ENCODE data around the gene KIF1B.
A peak's percentile ranks its signal among the peaks of the same experiment; 100 is the strongest.
"Not testable (repeated sequence)": the region's sequence is repeated elsewhere in the genome, so short reads cannot be mapped to it uniquely, and the experiment has no call there.

The KIF1B gene

DNA sequence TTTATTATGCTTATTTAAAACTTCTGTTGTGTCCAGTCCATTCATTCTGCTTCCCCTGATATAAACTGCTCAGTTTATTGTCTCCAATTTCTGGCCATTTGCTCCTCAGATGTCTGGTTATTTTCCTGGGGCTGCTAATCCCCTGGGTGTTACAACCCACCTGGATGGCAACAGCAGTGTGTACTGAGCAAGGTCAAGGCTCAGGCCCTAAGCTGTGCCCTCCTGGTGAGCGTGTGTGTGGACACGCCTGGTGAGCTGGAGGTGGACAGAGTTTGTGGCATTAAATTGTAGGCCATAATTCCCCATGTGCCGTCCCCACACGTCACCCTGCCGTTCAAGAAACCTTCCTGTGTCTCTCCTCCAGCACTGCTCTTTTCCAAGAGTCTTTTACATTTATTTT lies 18.1 kb upstream of the KIF1B start:
- no peak for DNase-seq (ENCODE audit: low read depth)

DNA sequence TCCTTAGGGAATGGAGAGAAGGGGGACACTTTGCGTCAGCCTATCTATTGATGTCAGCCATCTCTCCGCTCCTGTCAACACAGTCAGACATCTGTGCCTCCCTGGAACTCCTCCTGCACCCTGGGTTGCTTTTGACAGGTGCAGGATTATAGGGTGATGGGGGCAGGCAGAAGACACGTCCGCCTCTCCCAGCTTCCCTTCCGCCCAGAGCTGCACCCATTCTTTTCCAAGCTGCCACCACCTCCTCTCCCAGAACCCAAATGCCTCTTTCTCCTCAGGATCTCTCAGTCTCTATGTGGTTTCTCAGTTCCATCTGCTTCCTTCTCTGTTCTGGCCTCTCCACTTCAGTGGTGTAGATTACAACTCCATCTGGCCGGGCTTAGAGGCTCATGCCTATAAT lies 17.1 kb upstream of the KIF1B start:
- DNase-seq (ENCODE audit: low read depth): no peak

DNA sequence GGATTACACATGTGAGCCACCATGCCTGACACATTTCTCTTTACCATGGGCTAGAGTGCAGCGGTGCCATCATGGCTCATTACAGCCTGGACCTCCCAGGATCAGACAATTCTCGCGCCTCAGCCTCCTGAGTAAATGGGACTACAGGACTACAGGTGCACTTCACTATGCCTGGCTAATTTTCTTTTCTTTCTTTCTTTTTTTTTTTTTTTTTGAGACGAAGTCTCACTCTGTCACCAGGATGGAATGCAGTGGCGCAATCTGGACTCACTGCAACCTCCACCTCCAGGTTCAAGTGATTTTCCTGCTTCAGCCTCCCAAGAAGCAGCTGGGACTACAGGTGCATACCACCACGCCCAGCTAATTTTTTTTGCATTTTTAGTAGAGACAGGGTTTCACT lies 14.8 kb upstream of the KIF1B start:
- no peak for DNase-seq (ENCODE audit: low read depth)

DNA sequence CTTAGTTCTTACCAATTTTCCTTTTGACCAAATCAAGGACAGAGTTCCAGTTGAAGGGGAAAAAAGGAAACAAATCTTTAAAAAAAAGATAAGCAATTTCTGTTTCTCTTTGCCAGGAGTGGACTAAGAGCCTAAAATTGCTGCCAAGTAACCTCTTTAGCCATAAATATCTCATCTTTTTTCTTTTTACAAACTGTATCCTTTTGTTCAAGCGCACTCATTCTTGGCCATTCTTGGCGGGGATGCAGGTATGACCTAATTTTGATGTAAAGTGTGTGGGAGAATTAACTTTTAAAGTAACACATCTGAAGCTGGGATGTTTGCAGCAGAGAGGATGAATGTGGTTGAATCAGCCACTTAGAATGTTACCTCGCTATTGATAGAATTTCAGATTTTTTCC lies 13.4 kb upstream of the KIF1B start:
- no peak for DNase-seq (ENCODE audit: low read depth)

DNA sequence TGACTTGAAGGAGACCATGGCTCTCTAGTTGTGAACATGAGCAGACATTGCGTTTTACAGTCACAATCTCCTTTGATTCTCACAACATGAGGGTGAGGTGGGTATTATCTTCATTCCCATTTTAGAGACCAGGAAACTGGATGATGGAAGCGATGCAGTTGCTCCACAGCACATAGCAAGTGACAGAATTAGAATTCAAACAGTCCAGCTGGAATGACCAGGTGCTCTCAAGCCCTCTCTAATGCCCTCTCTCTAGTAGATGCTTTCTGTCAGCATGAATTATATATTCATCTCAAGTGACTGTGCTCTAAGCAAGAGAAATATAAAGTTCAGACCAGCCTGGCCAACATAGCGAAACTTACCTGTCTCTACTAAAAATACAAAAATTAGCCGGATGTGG lies 9.8 kb upstream of the KIF1B start:
- DNase-seq (ENCODE audit: low read depth): no peak

DNA sequence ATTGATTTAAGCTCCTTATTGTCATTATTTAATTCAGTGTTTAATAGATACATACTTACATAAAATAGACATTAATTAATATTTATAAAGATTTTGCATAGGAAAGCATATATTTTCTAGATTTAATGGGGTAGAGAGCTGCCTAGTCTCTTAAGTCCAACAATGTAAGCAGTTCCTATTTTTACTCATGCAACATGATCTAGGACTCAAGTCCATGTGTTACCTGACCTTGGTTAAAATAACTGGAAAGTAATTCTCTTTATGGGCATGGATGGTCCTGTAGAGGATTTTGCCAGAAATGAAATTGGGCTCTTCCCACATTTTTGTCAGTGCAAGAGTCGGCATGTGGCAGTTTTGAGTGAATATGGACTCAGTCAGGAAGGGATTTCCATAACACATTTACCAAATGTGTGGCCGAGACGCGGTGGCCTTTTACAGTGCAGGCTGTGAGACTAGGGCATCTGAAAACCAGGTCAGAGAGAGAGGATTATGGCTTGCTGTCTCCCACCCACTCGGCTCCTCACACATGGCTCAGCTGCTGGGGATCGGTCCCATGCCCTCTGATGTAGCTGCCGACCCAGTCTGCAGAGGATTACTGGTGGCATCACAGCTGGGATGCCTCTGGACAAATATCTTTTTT lies 6.2 kb upstream of the KIF1B start:
- DNase-seq (ENCODE audit: low read depth): no peak

DNA sequence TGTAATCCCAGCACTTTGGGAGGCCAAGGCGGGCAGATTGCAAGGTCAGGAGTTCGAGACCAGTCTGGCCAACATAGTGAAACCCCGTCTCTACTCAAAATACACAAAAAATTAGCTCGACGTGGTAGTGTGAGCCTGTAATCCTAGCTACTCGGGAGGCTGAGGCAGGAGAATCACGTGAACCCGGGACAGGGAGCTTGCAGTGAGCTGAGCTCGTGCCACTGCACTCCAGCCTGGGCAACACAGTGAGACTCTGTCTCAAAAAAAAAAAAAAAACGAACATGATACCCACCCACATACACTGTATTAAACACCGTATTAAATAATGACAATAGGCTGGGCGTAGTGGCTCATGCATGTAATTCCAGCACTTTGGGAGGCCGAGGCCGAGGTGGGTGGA lies 5.2 kb upstream of the KIF1B start:
- DNase-seq (ENCODE audit: low read depth): not testable (repeated sequence)

DNA sequence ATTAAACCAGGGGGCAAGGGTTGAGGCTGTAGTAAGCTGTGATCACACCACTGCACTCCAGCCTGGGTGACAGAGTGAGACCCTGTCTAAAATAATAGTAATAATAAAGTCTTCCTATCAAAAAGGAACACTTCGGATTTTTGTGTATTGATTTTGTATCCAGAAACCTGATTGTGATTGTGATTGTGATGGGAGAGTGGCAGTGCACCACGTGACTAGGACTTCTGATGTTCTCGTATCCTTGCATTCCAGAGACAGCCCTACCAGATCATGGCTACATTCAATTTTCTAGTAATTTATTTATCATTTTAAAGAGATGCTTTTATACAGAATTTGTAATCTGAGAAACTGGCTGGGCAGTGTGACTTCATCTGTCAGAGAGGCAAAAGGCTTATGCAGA lies 2.6 kb upstream of the KIF1B start:
- DNase-seq (ENCODE audit: low read depth): no peak

DNA sequence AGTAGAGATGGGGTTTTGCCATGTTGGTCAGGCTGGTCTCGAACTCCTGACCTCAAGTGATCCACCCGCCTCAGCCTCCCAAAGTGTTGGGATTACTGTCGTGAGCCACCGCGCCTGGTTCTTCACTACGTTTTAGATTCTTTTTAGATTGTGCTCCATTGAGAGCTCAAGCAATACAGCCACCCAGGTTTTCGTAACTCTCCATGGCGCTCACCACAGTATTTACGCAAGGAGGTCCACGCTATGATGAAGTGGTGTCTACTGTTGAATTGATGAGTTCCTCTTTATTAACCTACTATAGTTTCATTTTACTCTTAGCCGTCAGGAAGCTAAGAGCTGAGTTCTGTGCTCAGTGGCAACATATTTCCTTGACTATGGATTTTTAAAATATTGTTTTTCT lies 1.8 kb upstream of the KIF1B start:
- DNase-seq (ENCODE audit: low read depth): no peak

DNA sequence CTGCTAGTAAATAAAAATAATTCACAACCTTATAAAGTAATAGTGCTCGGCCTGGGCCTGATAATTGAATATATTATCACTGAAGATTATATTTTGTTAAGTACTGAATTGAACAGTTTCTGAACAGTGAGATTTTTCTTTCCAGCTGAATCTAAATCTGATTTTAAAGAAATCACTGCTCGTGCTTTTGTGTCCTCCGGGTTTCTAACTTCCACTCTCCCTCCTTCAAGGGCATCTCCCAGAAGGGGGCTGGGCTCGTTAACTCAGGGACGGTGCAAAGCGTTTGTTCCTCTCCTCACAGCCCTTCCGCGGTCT lies 823 bp upstream of the KIF1B start:
- DNase-seq (ENCODE audit: low read depth): no peak

DNA sequence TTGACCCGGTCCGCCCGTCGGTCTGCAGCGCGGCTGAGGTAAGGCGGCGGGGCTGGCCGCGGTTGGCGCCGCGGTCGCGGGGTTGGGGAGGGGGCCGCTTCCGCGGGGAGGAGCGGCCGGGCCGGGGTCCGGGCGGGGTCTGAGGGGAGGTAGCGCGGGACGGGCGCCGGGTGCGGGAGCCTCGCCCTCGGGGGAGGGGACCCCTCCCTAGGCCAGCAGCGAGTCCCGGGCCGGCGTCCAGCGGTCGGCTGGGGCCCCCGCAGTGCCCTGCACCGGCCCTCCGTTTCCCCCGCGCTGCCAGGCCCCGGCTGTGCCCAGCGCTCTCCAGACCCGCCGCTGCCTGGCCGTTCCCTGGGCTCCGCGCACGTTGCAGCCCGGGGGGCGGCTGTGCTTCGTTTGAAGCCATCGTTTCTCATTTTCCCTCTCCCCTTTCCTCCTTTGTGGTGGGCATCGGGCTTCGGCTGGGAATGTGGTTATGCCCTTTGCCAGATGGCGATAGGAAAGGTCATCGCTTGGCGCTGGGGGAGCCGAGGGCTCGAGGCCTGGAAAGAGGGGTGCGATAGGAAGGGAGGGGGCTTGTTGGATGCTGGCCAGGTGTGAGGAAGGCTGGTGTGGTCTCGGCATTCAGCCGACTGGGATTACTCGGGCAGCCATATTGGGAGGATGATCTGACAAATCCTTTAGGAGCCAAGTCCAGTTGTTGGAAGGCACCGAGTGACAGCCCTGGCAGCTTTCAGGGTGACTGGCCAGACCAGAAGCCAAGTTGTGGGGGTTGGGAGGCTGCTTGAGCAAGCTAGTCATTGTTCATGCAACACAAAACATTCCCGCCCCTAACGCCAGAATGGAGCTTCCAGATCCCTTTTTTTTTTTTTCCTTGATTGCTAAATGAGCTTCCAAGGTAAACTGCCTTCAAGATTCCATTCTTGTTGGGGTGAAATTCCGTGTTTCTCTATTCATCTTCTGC lies 753 bp downstream of the KIF1B start:
- peak; percentile 90 for DNase-seq (ENCODE audit: low read depth)

DNA sequence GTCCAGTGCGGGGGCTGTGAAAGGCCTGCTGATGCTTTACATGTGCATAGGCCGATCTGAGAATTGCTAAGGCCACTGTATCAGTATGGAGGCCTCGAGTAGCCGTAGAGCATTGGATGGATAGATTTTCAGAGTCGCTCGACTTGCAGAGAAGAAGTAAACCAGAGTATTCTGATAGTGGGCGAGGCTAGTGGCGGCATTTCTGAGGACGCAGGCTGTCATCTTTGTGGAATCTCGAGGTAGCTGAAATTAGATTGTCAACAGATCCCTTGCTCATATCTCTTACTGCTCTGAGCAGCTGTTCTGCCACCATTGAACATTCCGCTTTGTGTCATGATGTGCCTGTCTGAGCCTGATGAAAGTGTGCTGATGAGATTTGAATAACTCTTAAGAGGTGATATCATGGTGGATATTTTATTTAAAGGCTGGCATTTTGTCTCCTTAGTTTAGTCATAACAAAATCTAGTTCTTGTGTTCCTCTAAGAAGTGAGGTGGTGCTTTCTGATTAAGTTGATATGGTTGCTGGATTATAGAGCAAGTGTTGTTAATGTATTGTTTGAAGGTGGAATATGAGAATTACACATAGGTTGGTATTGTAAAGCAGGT lies 1.5 kb downstream of the KIF1B start:
- peak; percentile 39 for DNase-seq (ENCODE audit: low read depth)

DNA sequence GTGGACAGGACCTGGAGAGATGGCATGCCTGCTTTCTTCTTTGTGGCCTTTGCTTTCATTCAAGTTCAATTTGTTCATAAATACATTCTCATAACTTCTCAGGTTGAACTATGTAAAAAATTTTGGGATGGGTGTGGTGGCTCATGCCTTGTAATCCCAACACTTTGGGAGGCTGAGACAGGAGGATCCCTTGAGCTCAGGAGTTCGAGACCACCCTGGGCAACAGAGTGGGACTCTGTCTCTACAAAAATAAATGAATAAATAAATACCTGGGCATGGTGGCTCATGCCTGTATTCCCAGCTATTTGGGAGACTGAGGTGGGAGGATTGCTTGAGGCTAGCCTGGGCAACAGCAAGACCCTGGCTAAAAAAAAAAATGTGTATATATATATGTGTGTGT lies 2.1 kb downstream of the KIF1B start:
- no peak for DNase-seq (ENCODE audit: low read depth)

DNA sequence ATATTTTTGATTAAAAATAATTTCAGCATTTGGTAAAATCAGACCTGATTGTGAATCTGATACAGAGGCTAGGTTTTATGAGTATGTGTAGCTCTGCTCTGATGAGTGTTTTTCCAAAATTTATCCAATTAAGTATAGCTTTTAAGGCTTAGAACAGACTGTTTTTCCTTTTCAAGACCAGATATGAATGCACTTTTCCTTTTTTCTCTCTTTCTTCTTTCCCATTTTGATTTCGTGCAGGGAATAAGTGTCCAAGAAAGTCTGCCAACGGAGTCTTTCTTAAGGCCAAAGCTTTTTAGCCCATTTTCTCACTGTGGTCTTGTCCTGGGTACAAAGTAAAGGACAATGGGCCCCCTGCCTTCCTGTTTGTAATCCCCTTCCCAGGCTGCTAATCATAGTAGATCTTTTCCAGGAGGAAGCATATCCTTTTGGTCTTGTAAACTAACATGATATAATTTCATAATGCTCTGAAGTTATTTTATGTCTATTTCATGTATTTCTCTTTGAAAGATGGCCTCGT lies 2.9 kb downstream of the KIF1B start:
- no peak for DNase-seq (ENCODE audit: low read depth)

DNA sequence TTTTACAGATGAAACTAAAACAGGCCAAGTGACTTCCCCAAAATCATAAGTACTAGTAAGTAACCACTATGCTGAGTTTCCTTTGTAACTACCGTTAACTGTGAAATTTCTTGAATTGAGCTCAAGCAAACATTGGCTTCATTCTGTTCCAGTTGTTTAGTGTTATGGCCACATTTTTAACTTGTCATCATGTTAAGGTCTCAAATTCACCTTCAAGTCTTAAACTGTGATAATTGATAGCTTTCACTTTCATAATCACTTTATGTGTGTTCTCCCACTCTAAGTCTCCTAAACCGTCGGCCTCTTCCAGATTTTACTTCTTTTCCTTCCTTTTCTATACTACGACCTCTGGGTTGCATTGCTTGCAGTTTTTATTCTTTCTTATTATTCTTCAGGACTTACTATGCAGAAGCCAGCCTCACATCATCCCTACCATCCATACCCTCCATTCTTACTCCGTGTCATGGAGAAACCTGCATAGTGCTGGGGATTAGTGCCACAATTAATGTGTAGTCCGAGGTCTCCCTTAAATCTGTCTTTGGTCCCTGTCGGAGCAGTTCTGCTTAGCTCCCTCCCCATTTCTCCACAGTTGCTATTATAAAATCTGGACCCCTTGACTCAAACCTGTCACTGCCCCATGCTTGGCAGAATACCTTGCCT lies 5.8 kb downstream of the KIF1B start:
- no peak for DNase-seq (ENCODE audit: low read depth)

DNA sequence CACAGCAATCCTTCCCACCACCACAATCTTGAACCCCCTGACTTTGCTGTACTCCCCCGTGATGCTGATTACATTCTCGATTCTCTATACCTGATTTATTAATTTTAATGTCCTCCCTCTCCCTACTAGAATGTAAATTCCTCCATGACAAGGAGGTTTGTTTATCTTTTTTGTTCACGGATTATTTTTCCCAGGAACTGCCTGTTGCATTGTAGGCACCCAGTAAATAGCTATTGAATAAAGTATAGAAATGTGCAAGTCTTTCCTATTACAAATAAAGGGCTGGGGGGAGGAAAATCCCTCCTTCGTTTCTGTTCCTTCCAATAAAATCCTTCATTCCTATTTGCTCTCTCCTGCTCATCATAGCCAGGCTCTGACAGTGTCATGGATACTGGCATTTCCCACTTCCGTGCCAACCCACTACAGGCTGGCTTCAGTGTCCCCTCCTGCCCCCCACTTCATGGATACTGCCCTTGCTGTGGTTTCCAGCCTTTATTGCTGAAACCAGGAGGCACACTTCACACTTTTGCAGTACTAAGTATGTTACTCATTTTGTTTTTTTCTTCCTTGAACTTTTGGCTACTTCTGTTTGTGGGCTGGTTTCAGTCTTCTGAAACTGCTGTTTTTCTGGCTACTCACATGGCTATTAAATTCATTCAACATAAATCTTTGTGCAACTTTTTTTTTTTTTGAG lies 7.5 kb downstream of the KIF1B start:
- DNase-seq (ENCODE audit: low read depth): no peak

DNA sequence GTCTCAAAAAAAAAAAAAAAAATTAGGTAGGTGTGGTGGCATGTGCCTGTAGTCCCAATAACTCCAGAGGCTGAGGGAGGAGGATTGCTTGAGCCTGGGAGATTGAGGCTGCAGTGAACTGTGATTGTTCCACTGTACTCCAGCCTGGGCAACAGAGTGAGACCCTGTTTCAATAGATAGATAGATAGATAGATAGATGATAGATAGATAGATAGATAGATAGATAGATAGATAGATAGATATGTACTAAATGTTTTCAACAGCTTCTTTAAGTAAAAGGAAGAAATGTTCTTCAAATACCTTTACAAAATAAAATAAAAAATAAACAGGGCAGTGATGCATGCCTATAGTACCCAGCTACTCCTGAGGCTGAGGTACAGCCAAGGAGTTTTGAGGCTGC lies 9.8 kb downstream of the KIF1B start:
- DNase-seq (ENCODE audit: low read depth): no peak

DNA sequence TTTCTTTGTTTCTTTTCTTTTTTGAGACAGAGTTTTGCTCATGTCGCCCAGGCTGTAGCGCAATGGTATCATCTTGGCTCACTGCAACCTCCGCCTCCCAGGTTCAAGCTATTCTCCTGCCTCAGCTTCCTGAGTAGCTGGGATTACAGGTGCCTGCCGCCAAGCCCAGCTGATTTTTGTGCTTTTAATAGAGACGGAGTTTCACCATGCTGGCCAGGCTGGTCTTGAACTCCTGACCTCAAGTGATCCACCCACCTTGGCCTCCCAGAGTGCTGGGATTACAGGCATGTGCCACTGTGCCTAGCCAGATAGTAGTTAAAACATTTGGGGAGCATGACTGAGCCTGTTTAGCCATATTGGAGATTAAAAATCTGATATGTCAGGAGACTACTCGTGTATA lies 10.3 kb downstream of the KIF1B start:
- DNase-seq (ENCODE audit: low read depth): not testable (repeated sequence)

DNA sequence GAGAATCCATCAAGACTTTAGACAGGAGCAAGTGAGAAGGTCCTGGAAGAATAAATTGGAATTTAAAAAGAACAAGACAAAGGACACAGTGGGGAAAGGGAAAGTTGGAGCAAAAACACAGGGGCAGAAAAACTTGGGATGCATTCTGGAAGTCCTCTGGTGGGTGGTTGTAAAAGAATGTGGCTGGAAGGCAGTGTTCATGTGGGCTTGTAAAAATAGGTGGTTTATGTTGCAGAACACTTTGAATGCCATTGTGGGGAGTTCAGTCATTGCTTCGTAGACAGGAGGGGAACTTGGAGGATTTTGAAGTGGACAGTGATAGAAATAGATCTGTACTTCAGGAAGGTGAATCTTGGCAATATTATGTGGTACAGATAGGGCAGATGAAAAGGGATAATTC lies 15.2 kb downstream of the KIF1B start:
- DNase-seq (ENCODE audit: low read depth): no peak

DNA sequence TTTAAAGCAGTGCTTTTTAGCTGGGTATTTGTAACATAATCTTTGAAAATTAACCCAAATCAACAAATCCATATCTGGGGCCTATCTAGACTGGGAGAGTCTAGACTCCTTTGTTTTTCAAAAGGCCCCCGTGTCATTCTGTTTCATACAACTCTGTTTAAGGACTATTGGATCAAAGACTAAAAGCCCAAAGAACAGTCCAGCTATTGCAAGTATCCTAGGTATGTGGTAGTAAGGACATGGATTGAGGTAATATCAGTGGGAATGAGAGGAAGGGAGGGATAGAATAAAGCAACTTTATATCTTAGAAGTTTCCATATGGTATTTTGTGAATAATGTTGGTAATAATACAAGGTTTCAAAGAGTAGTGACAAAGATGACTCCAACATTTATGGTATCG lies 18.2 kb downstream of the KIF1B start:
- no peak for DNase-seq (ENCODE audit: low read depth)

DNA sequence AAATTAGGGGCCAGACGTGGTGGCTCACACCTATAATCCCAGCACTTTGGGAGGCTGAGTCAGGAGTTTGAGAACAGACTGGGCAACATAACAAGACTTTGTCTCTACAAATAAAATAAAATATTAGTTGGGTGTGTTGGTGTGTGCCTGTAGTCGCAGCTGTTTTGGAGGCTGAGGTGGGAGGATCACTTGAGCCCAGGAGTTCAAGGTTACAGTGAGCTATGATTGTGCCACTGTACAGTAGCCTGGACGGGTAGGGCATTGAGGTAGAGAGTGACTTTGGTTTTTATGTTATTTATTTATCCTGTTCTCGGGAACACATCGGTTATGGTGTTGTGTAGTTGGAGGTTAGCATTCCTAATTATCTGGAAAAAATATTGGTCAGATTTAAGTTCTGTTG lies 19.5 kb downstream of the KIF1B start:
- DNase-seq (ENCODE audit: low read depth): no peak

DNA sequence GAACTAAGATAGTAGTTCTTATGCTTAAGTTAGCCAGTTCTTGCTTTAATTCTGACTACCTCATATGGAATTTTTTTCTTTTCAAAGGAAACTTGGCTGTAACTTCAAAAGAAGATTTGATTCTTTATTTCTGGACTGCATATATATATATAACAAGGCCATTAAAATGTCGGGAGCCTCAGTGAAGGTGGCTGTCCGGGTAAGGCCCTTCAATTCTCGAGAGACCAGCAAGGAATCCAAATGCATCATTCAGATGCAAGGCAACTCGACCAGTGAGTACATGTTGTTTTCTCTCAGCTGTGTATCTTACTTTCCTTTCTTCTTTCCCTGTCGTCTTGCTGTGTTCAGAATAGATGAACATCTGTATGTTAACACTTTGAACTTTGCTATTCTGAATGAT lies 21.8 kb downstream of the KIF1B start:
- no peak for DNase-seq (ENCODE audit: low read depth)
